HEK293 (cell line): ENCODE results near the gene TESMIN.

ENCODE experiments used
- BCL6B ChIP-seq: fragments of 450-650 bp; formaldehyde crosslinking; IDR thresholded peaks from 2 replicates; pipeline ENCODE4 v1.5.1; 2017; ENCODE audit warnings: missing biosample characterization, missing genetic modification characterization
- CTCF ChIP-seq: fragments of 450-650 bp; formaldehyde crosslinking; IDR thresholded peaks from 2 replicates; pipeline ENCODE4 v1.5.1; 2016; ENCODE audit warnings: missing biosample characterization, missing genetic modification characterization
- INSM2 ChIP-seq: fragments of 450-650 bp; formaldehyde crosslinking; IDR thresholded peaks from 2 replicates; pipeline ENCODE4 v1.5.1; 2016; ENCODE audit warnings: missing biosample characterization, missing genetic modification characterization
- MZF1 ChIP-seq: fragments of 450-650 bp; formaldehyde crosslinking; IDR thresholded peaks from 2 replicates; pipeline ENCODE4 v1.5.1; 2017; ENCODE audit warnings: missing biosample characterization, missing genetic modification characterization, borderline replicate concordance
- RBAK ChIP-seq: fragments of 450-650 bp; formaldehyde crosslinking; IDR thresholded peaks from 2 replicates; pipeline ENCODE4 v1.5.1; 2016; ENCODE audit warnings: missing biosample characterization, missing genetic modification characterization
- REST ChIP-seq: fragments of 450-650 bp; formaldehyde crosslinking; IDR thresholded peaks from 2 replicates; pipeline ENCODE4 v1.5.1; 2016; ENCODE audit warnings: missing biosample characterization, missing genetic modification characterization
- YY1 ChIP-seq: fragments of 450-650 bp; formaldehyde crosslinking; IDR thresholded peaks from 2 replicates; pipeline ENCODE4 v1.5.1; 2018; ENCODE audit warnings: missing biosample characterization, missing genetic modification characterization
- ZEB2 ChIP-seq: fragments of 450-650 bp; formaldehyde crosslinking; IDR thresholded peaks from 2 replicates; pipeline ENCODE4 v1.5.1; 2016; ENCODE audit warnings: missing biosample characterization, missing genetic modification characterization
- ZNF239 ChIP-seq: fragments of 450-650 bp; formaldehyde crosslinking; IDR thresholded peaks from 2 replicates; pipeline ENCODE4 v1.5.1; 2016; ENCODE audit warnings: missing biosample characterization, missing genetic modification characterization
- ZNF324 ChIP-seq: fragments of 450-650 bp; formaldehyde crosslinking; IDR thresholded peaks from 2 replicates; pipeline ENCODE4 v1.5.1; 2016; ENCODE audit warnings: missing biosample characterization, missing genetic modification characterization
- ZNF404 ChIP-seq: fragments of 450-650 bp; formaldehyde crosslinking; IDR thresholded peaks from 2 replicates; pipeline ENCODE4 v1.5.1; 2017; ENCODE audit warnings: missing biosample characterization, missing genetic modification characterization
- ZNF529 ChIP-seq: fragments of 450-650 bp; formaldehyde crosslinking; IDR thresholded peaks from 2 replicates; pipeline ENCODE4 v1.5.1; 2017; ENCODE audit warnings: missing genetic modification characterization, missing biosample characterization; ENCODE audit not compliant: insufficient replicate concordance
- ZNF621 ChIP-seq: fragments of 450-650 bp; formaldehyde crosslinking; IDR thresholded peaks from 2 replicates; pipeline ENCODE4 v1.5.1; 2017; ENCODE audit warnings: missing biosample characterization, missing genetic modification characterization

- TF ChIP-seq CTCF: no peak
- no peak for TF ChIP-seq ZNF529 (tag by site-specific recombination)
- no peak for TF ChIP-seq YY1
- TF ChIP-seq ZEB2: no peak
- TF ChIP-seq ZNF324 (tag by site-specific recombination): no peak
- TF ChIP-seq ZNF239 (tag by site-specific recombination): no peak
- no peak for TF ChIP-seq ZNF404 (tag by site-specific recombination)
- no peak for TF ChIP-seq ZNF621
- TF ChIP-seq REST (tag by site-specific recombination): no peak
- TF ChIP-seq BCL6B: no peak
- TF ChIP-seq MZF1 (tag by site-specific recombination): no peak
- no peak for TF ChIP-seq RBAK
- no peak for TF ChIP-seq INSM2
Observed at GRCh38 chr11:68772936-68773335, 21.6 kb upstream of the TESMIN start.
